ENCODE data around the gene NPPC.

GRCh38 chr2:231932985-231933915 is 7.1 kb upstream of the NPPC start:
- TF ChIP-seq CTCF (conservative IDR thresholded peaks at IDR 0.05; ENCODE audit: low read length): peak; percentile 61; the same call in 1 of the 2 replicates
- no peak for TF ChIP-seq EZH2phosphoT487 (IDR thresholded peaks at IDR 0.05; ENCODE audit: borderline replicate concordance, low read depth, low read length)

Data from OCI-LY7 (cell line).